Activated effector memory CD4-positive, alpha-beta T cell treated with Interleukin-2 at 50 U/mL for 16 hours (primary cell): ENCODE results near the gene DISC1.

ENCODE experiments used
- DNase-seq: peaks from one replicate; pipeline ENCODE4 v3.0.0-alpha.2; 2020

The DISC1 gene

DNA sequence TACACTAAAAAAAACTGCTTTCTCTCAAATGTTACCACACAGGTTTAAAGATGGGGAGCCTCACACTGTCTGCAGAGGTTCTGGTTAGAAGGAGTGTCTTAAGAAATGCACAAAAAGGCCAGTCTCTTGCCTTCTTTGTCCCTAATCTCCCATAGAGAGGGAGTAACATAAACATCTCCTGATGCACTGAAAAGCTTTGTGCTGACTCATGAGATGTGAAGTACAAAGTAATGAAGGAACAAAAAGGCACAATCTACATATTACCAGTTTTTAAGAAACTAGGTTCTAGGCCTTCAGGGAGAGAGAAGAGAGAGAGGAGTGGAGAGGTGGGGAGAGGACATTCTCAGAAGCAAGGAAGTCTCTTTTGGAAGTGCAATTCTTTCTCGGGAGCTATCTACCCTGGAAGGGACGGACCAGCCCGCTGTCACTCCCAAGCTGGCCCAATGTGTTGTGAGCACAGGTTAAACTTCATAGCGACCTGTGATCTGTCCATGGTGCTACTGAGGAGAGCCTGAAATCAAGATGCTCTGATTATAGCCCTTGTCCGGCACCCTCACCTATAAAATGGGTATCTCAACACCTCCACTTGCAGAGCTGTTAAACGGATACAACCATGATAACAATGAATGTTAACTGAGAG is 458.1 kb downstream of the DISC1 start:
- no peak for DNase-seq

DNA sequence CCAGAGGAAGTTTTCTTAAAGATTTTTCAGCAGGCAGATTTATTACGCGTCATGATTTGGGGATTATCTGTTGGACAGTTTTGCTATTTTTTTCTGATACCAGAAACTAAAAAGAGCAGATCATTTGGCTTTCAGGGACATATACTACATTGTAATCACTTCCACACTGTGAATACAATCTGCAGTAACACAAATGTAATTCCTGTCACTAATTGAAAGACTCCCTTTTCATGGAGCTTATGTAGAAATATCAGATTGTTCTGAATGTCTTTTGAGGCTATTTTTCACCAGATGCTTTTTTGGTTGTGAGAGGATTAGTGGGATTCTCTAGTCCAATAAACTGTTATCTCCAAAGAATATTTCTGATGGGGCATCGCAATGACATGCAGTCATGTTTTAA is 464.2 kb downstream of the DISC1 start:
- DNase-seq = no peak
